WTC11 (cell line): Measurements from ENCODE around the gene CLTCL1. TPM values are rescaled to one million over a fixed set of nuclear protein-coding genes. Genes with fewer than 3 reads are reported as not detected.

ENCODE experiments used
- ATAC-seq: fragments of 200-7000 bp; cut with Tn5 transposase; 2 replicates; pipeline ENCODE4 v1.10.0; 2021; ENCODE audit warnings: mild to moderate bottlenecking, moderate library complexity
- CTCF ChIA-PET: fragments of 300-600 bp; sonication (Branson Sonifier 250); formaldehyde crosslinking; loops from one replicate; lab custom pipeline; 2021; ENCODE audit warnings: antibody characterized with exemption; lab: Charles Lee
- POLR2A ChIA-PET: fragments of 350-600 bp; sonication (Branson Sonifier 250); formaldehyde crosslinking; loops from one replicate; lab custom pipeline; 2021; ENCODE audit warnings: antibody characterized with exemption; lab: Charles Lee
- DNase-seq: peaks from one replicate; pipeline ENCODE4 v3.0.0; 2021; ENCODE audit warnings: low spot score
- H3K27ac Mint-ChIP-seq: 2 replicates; pipeline ENCODE4 v1.8.0; 2021; ENCODE audit warnings: mixed read lengths
- H3K27me3 Mint-ChIP-seq: 2 replicates; pipeline ENCODE4 v1.8.0; 2021; ENCODE audit warnings: low read depth, mild to moderate bottlenecking, moderate library complexity, mixed read lengths
- H3K36me3 Mint-ChIP-seq: 2 replicates; pipeline ENCODE4 v1.8.0; 2021; ENCODE audit warnings: mixed read lengths
- H3K4me1 Mint-ChIP-seq: 2 replicates; pipeline ENCODE4 v1.8.0; 2022; ENCODE audit warnings: mixed read lengths
- H3K4me3 Mint-ChIP-seq: 2 replicates; pipeline ENCODE4 v1.8.0; 2021; ENCODE audit warnings: mild to moderate bottlenecking, moderate library complexity, mixed read lengths
- H3K9me3 Mint-ChIP-seq: 2 replicates; pipeline ENCODE4 v1.8.0; 2021; ENCODE audit warnings: mixed read lengths
- AFF4 ChIP-seq: sonication (generic); formaldehyde crosslinking; IDR thresholded peaks from 2 replicates; pipeline ENCODE4 v1.8.1; 2023; ENCODE audit warnings: mild to moderate bottlenecking, missing genetic modification reagents, borderline replicate concordance
- ATF6 ChIP-seq: sonication (generic); formaldehyde crosslinking; IDR thresholded peaks from 2 replicates; pipeline ENCODE4 v1.8.1; 2023; ENCODE audit warnings: mild to moderate bottlenecking, missing genetic modification reagents
- CREB1 ChIP-seq: sonication (generic); formaldehyde crosslinking; IDR thresholded peaks from 2 replicates; pipeline ENCODE4 v1.8.0; 2023; ENCODE audit warnings: mild to moderate bottlenecking, missing genetic modification reagents
- CTCF ChIP-seq: fragments of 200-600 bp; IDR thresholded peaks from 2 replicates; pipeline ENCODE4 v1.8.0; 2022; ENCODE audit warnings: antibody characterized with exemption
- E2F1 ChIP-seq: sonication (generic); formaldehyde crosslinking; IDR thresholded peaks from 2 replicates; pipeline ENCODE4 v1.8.0; 2022; ENCODE audit warnings: mild to moderate bottlenecking, missing genetic modification reagents
- FOXJ3 ChIP-seq: sonication (generic); formaldehyde crosslinking; IDR thresholded peaks from 2 replicates; pipeline ENCODE4 v1.9.0; 2021; ENCODE audit warnings: missing genetic modification reagents, mild to moderate bottlenecking, borderline replicate concordance
- FOXP1 ChIP-seq: sonication (generic); formaldehyde crosslinking; IDR thresholded peaks from 2 replicates; pipeline ENCODE4 v1.8.0; 2022; ENCODE audit warnings: missing genetic modification reagents, mild to moderate bottlenecking, moderate library complexity, borderline replicate concordance
- GRHL2 ChIP-seq: fragments of 250-450 bp; sonication (Bioruptor Pico); IDR thresholded peaks from 2 replicates; pipeline ENCODE4 v1.8.0; 2022; ENCODE audit warnings: mild to moderate bottlenecking, moderate library complexity; ENCODE audit not compliant: insufficient replicate concordance, severe bottlenecking
- IRF1 ChIP-seq: sonication (generic); formaldehyde crosslinking; IDR thresholded peaks from 2 replicates; pipeline ENCODE4 v1.8.0; 2023; ENCODE audit warnings: missing genetic modification reagents
- IRF2 ChIP-seq: sonication (generic); formaldehyde crosslinking; IDR thresholded peaks from 2 replicates; pipeline ENCODE4 v1.8.0; 2022; ENCODE audit warnings: low read depth, missing genetic modification reagents, borderline replicate concordance
- JAZF1 ChIP-seq: fragments of 250-450 bp; sonication (Bioruptor Pico); IDR thresholded peaks from 2 replicates; pipeline ENCODE4 v1.9.0; 2021; ENCODE audit warnings: moderate library complexity, mild to moderate bottlenecking, inconsistent platforms
- NFE2L1 ChIP-seq: sonication (generic); formaldehyde crosslinking; IDR thresholded peaks from 2 replicates; pipeline ENCODE4 v1.8.1; 2023; ENCODE audit warnings: missing genetic modification reagents
- PRDM15 ChIP-seq: sonication (generic); formaldehyde crosslinking; IDR thresholded peaks from 2 replicates; pipeline ENCODE4 v1.8.0; 2022; ENCODE audit warnings: missing genetic modification reagents
- RELA ChIP-seq: sonication (generic); formaldehyde crosslinking; IDR thresholded peaks from 2 replicates; pipeline ENCODE4 v1.8.1; 2022; ENCODE audit warnings: missing genetic modification reagents, mild to moderate bottlenecking, borderline replicate concordance
- SP1 ChIP-seq: sonication (generic); formaldehyde crosslinking; conservative IDR thresholded peaks from 2 replicates; pipeline ENCODE4 v1.8.1; 2022; ENCODE audit warnings: missing genetic modification reagents
- TP53 ChIP-seq: sonication (generic); formaldehyde crosslinking; IDR thresholded peaks from 2 replicates; pipeline ENCODE4 v1.8.1; 2023; ENCODE audit warnings: mild to moderate bottlenecking, missing genetic modification reagents
- USF1 ChIP-seq: sonication (generic); formaldehyde crosslinking; IDR thresholded peaks from 2 replicates; pipeline ENCODE4 v1.8.0; 2022; ENCODE audit warnings: mild to moderate bottlenecking, missing genetic modification reagents
- ZNF232 ChIP-seq: sonication (generic); formaldehyde crosslinking; IDR thresholded peaks from 2 replicates; pipeline ENCODE4 v1.8.0; 2022; ENCODE audit warnings: mild to moderate bottlenecking, missing genetic modification reagents
- ZNF416 ChIP-seq: fragments of 250-450 bp; sonication (Bioruptor Pico); IDR thresholded peaks from 2 replicates; pipeline ENCODE4 v1.9.0; 2021; ENCODE audit warnings: mild to moderate bottlenecking, inconsistent platforms
- ZNF671 ChIP-seq: fragments of 250-450 bp; sonication (Bioruptor Pico); IDR thresholded peaks from 2 replicates; pipeline ENCODE4 v1.8.0; 2021; ENCODE audit warnings: mild to moderate bottlenecking
- total RNA-seq: library from RNA; stranded (reverse); gene quantifications from 3 replicates; pipeline ENCODE4 v1.2.3, GENCODE V29; 2021

Gene CLTCL1
- total RNA-seq, 1 experiment from 2014 or later: 15.5 TPM

GRCh38 chr22:19270873-19271272, 20.6 kb downstream of the CLTCL1 start:
- no peak overlapping the region for H3K4me3 Mint-ChIP-seq
- H3K27ac Mint-ChIP-seq: no peak overlapping the region
- H3K36me3 Mint-ChIP-seq: peaks cover 23% of the 10 kb centered on the region
- peaks cover 16% of the 10 kb centered on the region for H3K9me3 Mint-ChIP-seq
- ATAC-seq (no peak), DNase-seq (no peak)
- TF ChIP-seq RELA (no peak), SP1 (CRISPR knock-in tag) (no peak), AFF4 (CRISPR knock-in tag) (no peak), TP53 (CRISPR knock-in tag) (no peak), ZNF416 (CRISPR knock-in tag) (no peak), GRHL2 (CRISPR knock-in tag) (no peak), CTCF (no peak), PRDM15 (CRISPR knock-in tag) (no peak), NFE2L1 (CRISPR knock-in tag) (no peak), FOXJ3 (CRISPR knock-in tag) (no peak), JAZF1 (no peak), USF1 (no peak), ZNF232 (no peak), ZNF671 (CRISPR knock-in tag) (no peak), IRF2 (CRISPR knock-in tag) (no peak)
- no peaks in the 10 kb centered on the region for H3K4me1 Mint-ChIP-seq
- ChIA-PET CTCF (interaction anchor here (0.7 to 2.0 kb wide), 3 partner anchors 29 to 92 kb away, joined by 3 to 10 read pairs (median 5); partner anchors contain the start of gene SLC25A1), POLR2A (no interaction called here)
- H3K27me3 Mint-ChIP-seq: no peaks in the 10 kb centered on the region; the same call in 1 of the 2 replicates

GRCh38 chr22:19266547-19267086, 24.9 kb downstream of the CLTCL1 start:
- CTCF ChIA-PET: no interaction called here
- Mint-ChIP-seq H3K4me3 (no peak overlapping the region), H3K4me1 (no peaks in the 10 kb centered on the region), H3K9me3 (peaks cover 17% of the 10 kb centered on the region), H3K27ac (no peak overlapping the region), H3K36me3 (peaks cover 24% of the 10 kb centered on the region), H3K27me3 (no peaks in the 10 kb centered on the region; the same call in 1 of the 2 replicates)
- ATAC-seq (no peak), DNase-seq (no peak)
- POLR2A ChIA-PET: no interaction called here
- no peak for TF ChIP-seq E2F1 (CRISPR knock-in tag)
- TF ChIP-seq FOXP1 (CRISPR knock-in tag): no peak
- no peak for TF ChIP-seq IRF1 (CRISPR knock-in tag)
- no peak for TF ChIP-seq ATF6 (CRISPR knock-in tag)
- no peak for TF ChIP-seq CREB1 (CRISPR knock-in tag)
